ENCODE measurements around the gene RRP1B.

- TF ChIP-seq HDAC2 (IDR thresholded peaks at IDR 0.05): no peak
- TF ChIP-seq ELK1 (IDR thresholded peaks at IDR 0.05; ENCODE audit: low read depth, low read length): no peak
- no peak for TF ChIP-seq CEBPB (IDR thresholded peaks at IDR 0.05)
- no peak for TF ChIP-seq EP300 (IDR thresholded peaks at IDR 0.05)
- TF ChIP-seq, protein P1, sequence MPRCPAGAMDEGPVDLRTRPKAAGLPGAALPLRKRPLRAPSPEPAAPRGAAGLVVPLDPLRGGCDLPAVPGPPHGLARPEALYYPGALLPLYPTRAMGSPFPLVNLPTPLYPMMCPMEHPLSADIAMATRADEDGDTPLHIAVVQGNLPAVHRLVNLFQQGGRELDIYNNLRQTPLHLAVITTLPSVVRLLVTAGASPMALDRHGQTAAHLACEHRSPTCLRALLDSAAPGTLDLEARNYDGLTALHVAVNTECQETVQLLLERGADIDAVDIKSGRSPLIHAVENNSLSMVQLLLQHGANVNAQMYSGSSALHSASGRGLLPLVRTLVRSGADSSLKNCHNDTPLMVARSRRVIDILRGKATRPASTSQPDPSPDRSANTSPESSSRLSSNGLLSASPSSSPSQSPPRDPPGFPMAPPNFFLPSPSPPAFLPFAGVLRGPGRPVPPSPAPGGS (IDR thresholded peaks at IDR 0.05): no peak
- TF ChIP-seq POLR2A (IDR thresholded peaks at IDR 0.05; ENCODE audit: low read length): no peak
- no peak for TF ChIP-seq HMGXB4 (CRISPR knock-in tag; IDR thresholded peaks at IDR 0.05; ENCODE audit: borderline replicate concordance)
Observed at GRCh38 chr21:43631411-43632107, 27.8 kb upstream of the RRP1B start.
